Right lung (tissue), 5 donors: ENCODE measurements around the gene CMKLR1. TPM values are rescaled to one million over a fixed set of nuclear protein-coding genes. Genes with fewer than 3 reads are reported as not detected.

Source experiments
- DNase-seq, 2 donors: peaks; one replicate each; pipeline ENCODE4 v3.0.0-alpha.2; 2013
- polyA plus RNA-seq, 5 donors: library from polyadenylated mRNA; unstranded; fragments of 120-200 nt; gene quantifications; one replicate each; pipeline versions ENCODE4 v1.2.1 to v1.2.3, GENCODE V29; 2013; ENCODE audit warnings: inconsistent platforms in 1 of 5, low replicate concordance in 1 of 5; ENCODE audit not compliant: insufficient read length in 5 of 5, insufficient read depth in 1 of 5

The CMKLR1 gene
- polyA plus RNA-seq, 5 donors: 10.1 to 13.5 (median 12.7) TPM

DNA sequence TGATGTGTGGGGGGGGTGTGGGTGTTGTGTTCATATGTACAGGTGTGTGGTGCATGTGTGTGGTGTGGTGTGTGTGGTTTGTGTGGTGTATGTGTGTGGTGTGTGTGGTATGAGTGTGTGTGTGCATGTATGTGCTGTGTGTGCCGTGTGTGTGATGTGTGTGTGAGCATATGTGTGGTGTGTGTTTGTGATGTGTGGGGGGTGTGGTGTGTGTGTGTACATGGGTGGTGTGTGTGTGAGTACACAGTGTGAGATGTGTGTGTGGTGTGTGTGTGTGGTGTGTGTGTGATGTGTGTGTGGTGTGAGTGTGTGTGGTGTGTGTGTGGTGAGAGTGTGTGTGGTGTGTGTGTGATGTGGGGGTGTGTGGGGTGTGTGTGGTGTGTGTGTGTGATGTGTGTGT is 24.5 kb upstream of the CMKLR1 start:
- no peak for DNase-seq

DNA sequence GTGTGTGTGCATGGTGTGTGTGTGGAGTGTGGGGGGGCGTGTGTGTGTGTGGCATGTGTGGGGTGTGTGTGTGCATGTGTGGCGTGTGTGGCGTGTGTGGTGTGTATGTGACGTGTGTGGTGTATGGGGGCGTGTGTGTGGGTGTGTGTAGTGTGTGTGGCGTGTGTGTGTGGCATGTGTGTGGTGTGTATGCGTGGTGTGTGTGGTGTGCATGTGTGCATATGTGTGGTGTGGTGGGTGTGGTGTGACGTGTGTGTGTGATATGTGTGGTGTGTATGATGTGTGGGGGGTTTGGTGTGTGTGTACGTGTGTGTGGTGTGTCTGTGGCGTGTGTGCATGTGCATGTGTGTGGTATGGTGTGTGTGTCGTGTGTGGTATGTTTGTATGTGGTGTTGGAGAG is 24.1 kb upstream of the CMKLR1 start:
- no peak for DNase-seq

DNA sequence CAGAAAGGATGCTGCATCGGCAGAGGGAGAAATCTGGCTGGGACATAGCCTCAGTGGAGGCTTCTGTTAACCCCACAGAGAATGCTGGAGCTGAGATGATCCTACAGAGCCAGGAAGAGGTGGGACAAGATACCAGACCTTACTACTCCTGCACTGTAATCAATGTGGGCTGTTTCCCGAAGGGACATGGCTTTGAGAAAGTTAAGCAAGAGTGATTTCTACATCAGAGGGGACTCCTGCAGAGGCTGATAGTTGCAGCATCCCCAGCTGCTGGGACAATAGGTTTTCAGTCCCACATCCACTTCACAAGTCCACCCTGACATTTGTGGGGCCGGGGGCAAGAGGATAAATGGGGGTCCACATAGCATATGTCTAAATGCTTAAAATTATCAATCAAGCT is 22.5 kb upstream of the CMKLR1 start:
- DNase-seq: no peak

DNA sequence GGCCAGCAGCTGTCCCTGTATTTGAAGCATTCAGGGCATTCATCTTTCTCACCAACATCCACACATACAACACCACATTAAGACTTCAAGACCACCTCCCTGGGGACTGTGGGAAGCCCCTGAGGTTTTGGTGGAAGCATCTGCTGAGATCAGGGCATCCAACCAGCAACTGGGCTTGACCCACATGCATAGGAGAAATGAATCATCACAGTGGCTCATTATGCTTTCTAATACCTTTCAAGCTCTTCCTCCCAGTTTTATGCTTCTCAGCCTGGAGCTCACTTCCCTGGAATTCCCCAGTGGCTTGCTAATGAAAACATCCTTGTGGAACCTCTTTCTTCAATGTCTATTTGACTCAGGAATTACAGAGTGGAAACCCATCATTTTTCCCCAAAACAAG is 21.4 kb upstream of the CMKLR1 start:
- no peak for DNase-seq

DNA sequence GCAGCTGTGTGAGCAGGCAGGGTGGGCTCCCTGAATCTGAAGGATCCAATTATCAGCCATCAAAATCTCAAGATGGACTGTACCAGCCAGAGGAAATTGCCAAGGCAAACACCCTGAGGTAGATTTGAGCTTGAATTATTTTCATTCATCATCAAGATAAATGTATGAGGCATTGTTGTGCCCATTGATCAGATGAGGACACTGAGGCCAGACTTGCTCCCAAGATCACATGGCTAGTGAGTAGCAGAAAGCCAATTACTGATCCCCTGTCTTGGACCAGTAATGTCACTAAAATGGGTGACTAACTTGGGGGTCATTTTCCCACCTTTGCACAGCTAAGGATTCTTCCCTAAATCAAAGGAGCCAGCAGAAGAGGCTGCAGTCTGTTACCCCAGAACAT is 20.9 kb upstream of the CMKLR1 start:
- DNase-seq: no peak

DNA sequence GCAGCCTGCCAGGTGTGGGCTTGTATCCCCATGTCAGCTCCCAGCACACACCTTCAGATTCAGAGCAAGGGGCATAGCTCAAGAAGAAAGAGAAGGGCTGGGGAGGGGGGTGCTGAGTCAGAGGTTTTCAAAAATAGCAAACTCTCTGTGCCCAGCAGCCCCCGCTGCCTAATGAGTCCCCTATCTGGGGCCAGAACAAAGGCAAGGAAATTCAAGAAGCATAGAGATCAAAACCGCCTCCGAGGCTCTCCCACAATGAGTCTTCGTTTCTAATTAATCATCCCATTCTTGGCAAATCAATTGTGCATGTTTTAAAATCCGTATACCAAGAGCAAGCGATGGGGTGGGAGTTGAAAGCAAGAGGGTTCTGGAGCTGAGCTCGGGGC is 19.5 kb upstream of the CMKLR1 start:
- no peak for DNase-seq

DNA sequence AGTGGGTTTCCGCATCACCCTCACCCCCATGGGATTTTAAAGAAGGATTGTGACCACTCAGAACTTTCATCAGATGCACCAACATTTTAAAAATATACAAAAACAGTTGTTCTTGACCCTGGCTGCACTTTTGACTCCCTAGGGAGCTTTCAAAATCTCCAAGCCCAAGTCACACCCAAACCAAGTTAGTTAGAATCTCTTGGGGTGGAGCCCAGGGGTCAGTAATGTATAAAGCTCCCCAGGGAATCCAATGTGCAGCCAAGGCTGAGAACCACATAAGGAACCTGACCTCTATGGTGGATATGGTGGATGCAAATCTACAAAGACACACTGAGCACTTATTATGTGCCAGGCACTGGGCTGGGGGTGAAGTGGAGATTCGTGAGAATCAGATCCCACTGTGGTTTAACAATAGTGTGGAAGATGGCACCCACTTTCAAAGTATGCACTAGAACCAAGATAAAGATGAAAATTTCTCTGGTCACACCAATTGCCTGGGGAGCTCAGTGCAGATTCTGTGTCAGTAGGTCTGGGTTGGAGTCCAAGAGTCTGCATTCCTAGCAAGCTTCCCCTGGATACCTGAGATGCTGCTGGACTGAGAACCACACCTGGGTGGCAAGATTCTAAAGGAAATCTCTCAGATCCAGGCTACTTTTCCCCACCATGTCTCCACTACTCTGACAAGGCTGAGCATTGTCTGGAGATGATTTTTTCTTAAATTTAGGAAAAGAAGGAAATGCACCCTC is 18.9 kb upstream of the CMKLR1 start:
- DNase-seq: no peak

DNA sequence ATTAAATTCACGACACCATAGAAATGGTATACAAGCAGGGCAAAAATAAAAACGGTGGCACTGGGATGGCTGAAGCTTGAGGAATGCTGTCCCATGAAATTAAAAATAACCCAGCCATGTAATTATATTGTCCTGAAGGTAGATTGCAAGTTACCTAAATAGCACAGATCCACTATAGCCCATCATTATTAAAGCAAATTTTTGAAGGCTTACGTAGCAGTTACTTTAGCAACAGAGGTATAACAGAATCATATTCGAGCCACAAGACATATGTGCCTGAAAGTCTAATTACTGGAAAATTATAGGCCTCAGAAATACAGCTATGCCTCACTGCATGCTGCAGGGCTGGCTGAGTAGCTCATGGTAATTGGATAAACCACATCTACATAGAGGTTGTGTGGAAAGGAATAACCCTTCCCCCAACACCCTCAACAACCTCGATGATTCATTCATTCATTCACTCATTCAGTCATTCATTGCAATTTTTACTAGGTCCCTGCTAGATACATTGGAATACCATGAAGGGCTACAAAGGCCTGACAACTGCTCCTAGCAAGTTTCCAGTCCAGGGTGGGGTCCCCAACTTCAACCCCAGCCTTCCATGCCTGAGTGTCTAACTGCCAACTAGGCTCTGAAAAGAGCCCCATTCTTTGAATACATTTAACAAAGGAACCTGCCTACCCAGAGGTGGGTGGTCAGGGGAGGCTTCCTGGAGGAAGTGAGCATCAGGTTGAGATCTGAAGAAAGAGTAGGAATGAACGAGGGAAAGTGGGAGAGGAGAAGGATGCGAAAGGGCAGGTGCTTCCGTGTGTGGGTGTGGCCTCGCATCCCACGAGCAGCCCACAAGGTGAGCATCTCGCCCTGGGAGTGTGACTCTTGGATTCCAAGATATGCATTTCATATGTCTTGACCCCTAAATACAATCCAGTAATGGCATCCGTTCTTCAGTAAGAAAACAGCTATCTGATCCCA is 18.0 kb upstream of the CMKLR1 start:
- DNase-seq: no peak

DNA sequence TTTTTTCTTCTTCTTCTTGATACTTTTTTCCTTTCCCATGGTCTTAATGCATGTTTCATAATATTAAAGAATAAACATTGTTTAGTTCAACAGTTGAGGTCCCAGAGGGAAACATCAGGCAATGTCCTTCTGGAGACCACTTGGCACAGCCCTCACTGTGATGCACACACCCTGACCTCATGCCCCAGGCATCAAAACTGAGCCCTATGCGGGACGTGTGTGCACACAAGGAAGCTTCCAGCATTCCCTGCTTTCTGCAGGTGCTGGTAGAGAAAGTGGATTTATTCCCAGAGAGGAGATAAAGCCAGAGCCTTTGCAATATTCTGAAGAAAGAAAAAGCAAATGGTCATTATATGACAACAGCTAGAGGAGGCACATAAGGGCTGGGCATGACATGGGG is 16.0 kb upstream of the CMKLR1 start:
- no peak for DNase-seq

DNA sequence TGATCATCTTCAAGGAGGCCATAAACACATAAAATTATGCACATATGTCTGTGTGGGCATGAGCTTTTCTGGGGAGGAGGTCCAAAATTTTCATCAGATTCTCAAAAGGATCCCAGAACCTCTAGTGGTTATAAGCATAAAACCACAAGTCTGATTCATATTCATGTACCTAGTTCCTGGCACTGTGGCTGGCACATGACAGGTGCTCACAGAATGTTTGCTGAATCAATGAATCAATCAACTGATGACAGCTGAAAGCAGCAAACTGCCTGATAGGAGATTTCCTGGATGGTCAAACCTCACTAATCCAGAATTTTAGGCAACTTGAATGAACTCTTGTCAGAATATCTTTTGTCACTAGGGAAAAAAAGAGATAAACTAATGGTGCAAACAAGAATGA is 13.5 kb upstream of the CMKLR1 start:
- DNase-seq: no peak

DNA sequence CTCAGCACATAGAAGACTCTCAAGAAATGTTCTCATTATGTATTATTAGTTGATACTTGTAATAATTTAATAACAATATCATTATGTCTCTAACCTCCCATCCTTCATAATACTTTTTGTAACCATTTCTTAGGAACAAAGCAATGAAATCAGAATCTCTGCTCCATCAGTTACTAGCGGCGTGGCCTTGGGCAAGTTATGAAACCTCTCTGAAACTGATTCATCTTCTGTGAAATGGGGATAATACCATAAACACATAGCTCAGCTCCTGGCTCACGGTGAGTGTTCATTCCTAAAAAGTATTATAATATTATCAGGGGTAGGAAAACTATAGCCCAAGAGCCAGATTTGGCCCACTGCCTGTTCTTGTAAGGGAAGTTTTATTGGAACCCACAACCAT is 11.4 kb upstream of the CMKLR1 start:
- no peak for DNase-seq

DNA sequence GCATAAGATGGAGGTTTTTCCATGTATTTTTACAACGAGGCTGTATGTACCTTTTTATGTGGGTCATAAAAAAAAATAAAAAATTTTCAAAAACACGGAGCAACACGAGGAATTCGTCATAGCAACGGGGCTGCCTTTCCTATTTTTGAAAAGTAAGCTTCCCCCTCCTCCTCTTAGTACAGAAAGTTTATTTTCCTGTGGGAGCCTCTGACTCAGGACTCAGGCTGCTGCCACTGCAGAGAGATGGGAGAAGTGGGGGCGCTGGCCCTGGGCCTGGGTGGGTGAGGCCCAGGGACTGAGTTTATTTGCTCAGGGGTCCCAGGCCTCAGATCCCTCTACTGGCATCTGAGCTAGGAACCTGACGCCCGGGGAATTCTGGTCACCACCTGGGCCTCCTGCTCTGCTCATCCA is 10.2 kb upstream of the CMKLR1 start:
- no peak for DNase-seq

DNA sequence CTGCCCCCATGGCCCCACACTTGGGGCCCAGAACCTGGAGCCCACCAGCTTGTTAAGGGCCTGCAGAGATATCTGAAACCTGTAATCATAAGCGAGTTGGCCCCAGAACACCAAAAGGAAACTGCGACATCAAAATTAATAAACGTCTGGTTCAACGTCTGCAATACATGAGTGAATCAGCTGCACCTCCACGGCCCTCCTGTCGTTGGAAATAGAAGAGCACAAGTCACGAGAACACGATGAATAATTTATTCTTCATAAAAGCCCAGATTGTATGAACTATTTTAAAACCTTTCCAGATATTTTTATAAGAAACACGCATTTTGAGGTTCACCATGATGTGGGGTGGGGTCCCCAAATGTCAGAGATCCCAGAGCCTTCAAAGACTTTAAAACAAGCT is 9.7 kb upstream of the CMKLR1 start:
- DNase-seq: no peak

DNA sequence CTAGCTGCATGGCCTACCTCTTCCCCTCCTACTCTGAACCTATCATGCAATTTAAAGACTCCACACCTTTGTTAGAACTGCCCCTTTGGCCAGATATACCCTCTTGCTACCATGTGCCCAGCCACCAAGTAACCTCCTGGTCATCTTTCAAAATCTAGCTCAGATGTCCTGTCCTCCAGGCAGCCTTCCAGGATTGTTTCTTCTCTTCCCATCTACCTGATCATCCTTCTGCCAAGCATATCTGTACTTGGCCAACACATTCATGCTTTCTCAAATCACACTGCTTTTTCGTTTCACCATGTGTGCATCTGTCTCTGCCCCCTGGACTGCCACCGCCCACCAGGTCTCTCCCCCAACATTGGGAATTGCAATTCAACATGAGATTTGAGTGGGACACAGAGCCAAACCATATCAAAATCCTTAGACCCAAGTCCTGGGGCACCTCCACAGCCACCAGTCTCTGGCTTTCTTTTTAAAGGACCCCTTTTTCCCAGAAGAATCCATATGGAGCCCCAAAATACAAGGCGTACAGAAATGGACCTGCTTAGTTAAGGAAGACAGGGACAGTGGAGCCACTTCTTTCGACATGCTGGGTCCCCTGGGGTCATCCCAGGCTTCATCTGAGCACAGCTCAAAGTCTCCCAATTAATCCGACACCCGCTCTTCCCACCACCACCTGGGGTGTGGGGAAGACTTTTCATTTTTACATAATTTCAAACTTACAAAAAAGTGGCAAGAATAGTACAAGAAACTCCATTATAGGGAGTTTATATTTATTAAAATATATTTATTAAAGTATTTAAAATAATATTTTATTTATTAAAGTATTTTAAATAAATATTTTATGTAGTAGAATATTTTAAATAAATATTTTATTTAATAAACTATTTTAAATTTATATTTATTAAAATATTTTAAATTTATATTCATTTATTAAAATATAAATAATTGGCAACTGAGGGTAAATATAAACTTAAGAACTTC is 7.9 kb upstream of the CMKLR1 start:
- DNase-seq: no peak

DNA sequence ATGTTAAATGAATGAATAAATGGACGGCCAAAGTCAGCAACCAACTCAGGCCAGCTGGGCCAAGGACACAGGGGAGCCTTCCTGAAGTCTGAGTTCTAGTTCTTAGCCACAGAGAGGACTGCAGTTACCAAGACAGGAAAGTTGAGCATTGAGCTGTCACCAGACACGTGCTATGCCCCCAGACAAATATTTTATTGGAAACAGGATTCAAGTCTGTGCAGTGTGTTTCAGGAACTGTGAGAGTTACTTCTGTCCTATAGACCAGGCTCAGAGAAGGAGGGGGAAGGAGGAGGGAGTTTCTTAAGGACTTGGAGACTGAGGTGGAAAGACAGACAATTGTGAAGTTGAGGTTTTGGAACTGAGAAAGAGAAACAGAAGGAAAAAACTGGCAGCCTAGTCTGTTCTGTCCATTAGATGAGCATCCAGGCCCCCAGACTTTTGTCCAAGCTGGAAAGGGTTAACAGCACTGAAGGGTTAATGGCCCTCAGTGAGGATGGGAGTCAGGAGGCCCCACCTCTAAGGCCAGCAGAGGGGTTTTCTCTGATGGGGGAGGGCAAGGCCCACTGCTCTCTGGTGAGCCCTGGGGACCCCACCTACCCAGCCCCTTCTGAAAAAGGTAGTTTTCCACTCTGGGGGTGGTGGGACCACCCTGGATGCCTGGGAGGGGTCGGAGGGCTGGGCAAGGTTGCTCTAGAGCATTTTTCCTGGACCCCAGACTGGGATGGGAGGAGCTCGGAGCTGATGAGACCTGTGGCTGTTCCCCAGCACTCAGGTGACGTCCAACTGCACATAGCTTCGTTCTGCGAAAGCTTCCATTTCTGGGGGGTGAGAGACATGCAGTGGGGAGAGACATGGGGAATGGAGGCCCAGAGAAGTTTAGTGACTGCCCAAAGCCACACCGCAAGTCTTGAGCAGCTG is 6.9 kb upstream of the CMKLR1 start:
- DNase-seq: no peak

DNA sequence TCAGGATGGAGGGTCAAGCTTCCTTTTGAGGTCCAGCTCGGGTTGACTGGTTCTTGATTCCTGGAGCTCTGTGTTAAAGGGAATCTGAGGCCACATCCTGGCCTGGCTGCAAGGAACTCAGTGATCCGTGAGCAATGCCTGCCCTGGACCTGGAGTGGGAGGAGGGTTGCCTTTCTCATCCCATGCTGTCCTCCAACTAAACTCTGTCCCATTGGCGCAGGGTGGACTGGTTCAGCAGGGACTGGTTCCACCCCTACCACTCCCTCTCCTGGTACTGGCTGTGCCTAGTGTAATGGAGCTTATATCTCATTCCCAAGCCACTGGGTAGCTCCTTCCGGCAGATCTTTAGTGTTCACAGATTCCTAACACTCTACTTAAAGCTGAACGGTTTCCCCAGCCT is 3.9 kb upstream of the CMKLR1 start:
- DNase-seq: no peak

DNA sequence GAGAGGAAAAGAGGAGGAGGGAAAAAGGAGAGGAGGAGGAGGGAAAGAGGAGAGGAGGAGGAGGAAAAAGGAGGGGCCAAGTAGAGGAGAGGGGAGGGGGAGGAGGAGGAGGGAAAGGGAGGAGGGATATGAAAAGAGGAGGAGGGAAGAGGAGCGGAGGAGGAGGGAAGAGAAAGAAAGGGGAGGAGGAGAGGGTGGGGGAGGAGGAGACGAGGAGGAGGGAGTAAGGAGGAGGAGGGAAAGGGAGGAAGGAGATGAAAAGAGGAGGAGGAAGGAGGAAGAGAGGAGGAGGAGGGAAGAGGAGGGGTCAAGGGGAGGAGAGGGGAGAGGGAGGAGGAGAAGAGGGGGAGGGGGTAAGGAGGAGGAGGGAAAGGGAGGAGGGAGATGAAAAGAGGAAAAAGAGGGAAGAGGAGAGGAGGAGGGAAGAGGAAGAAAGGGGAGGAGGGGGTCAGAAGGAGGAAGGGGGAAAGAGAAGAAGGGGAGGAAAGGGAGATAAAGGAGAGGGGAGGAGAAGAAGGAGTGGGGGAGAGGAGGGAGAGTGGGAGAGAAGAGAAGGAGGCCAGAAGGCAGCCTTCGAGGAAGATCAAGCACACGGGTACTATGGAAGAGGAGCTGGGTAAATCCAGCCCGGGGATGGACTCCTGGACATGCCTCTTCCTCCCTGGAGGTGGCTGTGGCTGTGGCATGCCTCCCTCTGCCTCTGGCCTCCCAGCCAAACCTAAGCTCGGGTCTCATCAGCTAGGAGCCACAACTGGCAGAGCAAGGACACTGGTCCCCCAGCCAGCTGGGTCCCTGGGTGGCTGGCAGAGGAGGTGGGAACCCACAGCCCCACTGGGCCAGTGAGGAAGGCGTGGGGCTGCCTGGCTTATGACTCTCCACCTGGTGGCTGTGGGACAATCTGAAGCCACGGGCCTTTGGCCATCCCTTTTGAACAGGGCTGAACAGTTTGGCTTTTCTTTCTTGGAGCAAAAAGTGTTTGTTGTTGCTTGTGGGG is 3.0 kb upstream of the CMKLR1 start:
- DNase-seq: no peak

DNA sequence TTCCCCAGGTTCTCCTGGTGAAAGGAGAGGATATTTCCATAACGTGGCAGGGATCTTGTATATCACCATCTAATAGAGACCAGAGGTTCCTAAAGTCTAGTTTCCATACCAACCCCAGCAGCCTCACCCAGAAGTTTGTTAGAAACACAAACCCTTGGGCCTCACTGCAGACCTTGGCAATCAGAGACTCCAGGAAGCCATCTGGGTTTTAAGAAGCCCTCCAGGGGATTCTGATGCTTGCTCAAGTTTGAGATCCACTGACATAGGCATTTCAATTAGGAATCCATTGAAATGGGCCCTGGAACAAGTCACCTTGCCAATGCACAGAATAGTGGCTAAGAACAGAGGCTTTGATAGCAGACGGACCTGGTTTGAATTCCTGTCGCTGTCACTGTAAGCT is 2.2 kb upstream of the CMKLR1 start:
- DNase-seq: no peak

DNA sequence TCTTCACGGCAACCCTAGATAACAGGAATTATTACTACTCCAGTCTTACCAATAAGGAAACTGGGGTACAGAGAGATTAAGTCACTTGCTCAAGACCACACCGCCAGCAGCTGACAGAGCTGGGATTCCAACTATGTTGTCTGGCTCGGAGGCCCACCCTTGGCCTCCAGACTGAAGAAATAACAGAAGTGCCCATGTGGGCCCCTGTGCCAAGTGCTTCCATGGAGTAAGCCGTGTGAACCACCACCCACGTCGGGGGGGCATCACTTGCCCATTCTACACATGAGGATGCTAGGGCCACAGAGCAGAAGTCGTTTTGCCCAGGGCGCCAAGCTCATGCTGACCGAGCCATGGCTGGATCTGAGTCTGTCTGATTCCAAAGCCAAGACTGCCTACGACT is 926 bp upstream of the CMKLR1 start:
- DNase-seq: no peak
